ENCODE measurements around the gene SETD1B. TPM values are rescaled to one million over a fixed set of nuclear protein-coding genes. Genes with fewer than 3 reads are reported as not detected.

The SETD1B gene
- polyA plus RNA-seq, 1 donor from 2014 or later, result 2.6 TPM

DNA sequence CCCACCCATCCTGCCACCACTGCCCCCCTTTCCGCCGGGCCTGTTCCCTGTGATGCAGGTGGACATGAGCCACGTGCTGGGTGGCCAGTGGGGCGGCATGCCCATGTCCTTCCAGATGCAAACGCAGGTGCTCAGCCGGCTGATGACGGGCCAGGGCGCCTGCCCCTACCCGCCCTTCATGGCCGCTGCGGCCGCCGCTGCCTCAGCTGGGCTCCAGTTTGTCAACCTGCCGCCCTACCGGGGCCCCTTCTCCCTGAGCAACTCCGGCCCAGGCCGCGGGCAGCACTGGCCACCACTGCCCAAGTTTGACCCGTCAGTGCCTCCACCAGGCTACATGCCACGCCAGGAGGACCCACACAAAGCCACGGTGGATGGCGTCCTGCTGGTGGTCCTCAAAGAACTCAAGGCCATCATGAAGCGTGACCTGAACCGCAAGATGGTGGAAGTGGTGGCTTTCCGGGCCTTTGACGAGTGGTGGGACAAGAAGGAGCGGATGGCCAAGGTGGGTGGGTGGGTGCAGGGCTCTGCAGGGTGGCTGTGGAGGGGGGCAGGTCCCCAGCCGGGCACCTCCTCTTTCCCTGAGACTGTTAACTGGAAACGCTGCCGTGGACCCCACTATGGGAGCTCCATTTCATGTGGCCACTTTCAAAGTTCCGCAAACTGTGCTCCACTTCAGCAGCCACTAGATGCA lies 10.8 kb downstream of the SETD1B start:
- H3K27ac ChIP-seq (ENCODE audit: low read length), result no peak overlapping the region
- H3F3A ChIP-seq (ENCODE audit: insufficient read depth, low read length, poor library complexity, severe bottlenecking), result no peaks in the 10 kb centered on the region
- H4K20me1 ChIP-seq (ENCODE audit: insufficient read depth), result peaks cover 28% of the 10 kb centered on the region
- no peak overlapping the region for H3K4me3 ChIP-seq (ENCODE audit: low read length)
- no peaks in the 10 kb centered on the region for H3K36me3 ChIP-seq (ENCODE audit: insufficient read depth, low read length)
- TF ChIP-seq POLR2AphosphoS5 (IDR thresholded peaks at IDR 0.05) (no peak), MXI1 (conservative IDR thresholded peaks at IDR 0.05; ENCODE audit: poor library complexity, severe bottlenecking) (no peak), EP300 (conservative IDR thresholded peaks at IDR 0.05; ENCODE audit: poor library complexity, severe bottlenecking) (no peak), EZH2 (IDR thresholded peaks at IDR 0.05; ENCODE audit: borderline replicate concordance, insufficient read depth, low read length, poor library complexity, severe bottlenecking) (no peak), TAF1 (IDR thresholded peaks at IDR 0.05; ENCODE audit: low read depth) (no peak), RAD21 (conservative IDR thresholded peaks at IDR 0.05) (no peak), SMC3 (conservative IDR thresholded peaks at IDR 0.05; ENCODE audit: poor library complexity) (no peak)
- TF ChIP-seq, protein P1, sequence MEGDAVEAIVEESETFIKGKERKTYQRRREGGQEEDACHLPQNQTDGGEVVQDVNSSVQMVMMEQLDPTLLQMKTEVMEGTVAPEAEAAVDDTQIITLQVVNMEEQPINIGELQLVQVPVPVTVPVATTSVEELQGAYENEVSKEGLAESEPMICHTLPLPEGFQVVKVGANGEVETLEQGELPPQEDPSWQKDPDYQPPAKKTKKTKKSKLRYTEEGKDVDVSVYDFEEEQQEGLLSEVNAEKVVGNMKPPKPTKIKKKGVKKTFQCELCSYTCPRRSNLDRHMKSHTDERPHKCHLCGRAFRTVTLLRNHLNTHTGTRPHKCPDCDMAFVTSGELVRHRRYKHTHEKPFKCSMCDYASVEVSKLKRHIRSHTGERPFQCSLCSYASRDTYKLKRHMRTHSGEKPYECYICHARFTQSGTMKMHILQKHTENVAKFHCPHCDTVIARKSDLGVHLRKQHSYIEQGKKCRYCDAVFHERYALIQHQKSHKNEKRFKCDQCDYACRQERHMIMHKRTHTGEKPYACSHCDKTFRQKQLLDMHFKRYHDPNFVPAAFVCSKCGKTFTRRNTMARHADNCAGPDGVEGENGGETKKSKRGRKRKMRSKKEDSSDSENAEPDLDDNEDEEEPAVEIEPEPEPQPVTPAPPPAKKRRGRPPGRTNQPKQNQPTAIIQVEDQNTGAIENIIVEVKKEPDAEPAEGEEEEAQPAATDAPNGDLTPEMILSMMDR (IDR thresholded peaks at IDR 0.05; ENCODE audit: poor library complexity, severe bottlenecking), result no peak
- TF ChIP-seq, protein P2, sequence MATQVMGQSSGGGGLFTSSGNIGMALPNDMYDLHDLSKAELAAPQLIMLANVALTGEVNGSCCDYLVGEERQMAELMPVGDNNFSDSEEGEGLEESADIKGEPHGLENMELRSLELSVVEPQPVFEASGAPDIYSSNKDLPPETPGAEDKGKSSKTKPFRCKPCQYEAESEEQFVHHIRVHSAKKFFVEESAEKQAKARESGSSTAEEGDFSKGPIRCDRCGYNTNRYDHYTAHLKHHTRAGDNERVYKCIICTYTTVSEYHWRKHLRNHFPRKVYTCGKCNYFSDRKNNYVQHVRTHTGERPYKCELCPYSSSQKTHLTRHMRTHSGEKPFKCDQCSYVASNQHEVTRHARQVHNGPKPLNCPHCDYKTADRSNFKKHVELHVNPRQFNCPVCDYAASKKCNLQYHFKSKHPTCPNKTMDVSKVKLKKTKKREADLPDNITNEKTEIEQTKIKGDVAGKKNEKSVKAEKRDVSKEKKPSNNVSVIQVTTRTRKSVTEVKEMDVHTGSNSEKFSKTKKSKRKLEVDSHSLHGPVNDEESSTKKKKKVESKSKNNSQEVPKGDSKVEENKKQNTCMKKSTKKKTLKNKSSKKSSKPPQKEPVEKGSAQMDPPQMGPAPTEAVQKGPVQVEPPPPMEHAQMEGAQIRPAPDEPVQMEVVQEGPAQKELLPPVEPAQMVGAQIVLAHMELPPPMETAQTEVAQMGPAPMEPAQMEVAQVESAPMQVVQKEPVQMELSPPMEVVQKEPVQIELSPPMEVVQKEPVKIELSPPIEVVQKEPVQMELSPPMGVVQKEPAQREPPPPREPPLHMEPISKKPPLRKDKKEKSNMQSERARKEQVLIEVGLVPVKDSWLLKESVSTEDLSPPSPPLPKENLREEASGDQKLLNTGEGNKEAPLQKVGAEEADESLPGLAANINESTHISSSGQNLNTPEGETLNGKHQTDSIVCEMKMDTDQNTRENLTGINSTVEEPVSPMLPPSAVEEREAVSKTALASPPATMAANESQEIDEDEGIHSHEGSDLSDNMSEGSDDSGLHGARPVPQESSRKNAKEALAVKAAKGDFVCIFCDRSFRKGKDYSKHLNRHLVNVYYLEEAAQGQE (IDR thresholded peaks at IDR 0.05; ENCODE audit: borderline replicate concordance), result no peak
- H3K9ac ChIP-seq (ENCODE audit: low read length), result no peak overlapping the region
- H3K27me3 ChIP-seq (ENCODE audit: insufficient read depth, low read depth, low read length), result no peaks in the 10 kb centered on the region
- no peak overlapping the region for H2AFZ ChIP-seq (ENCODE audit: low read depth, low read length)
- H3K4me2 ChIP-seq (ENCODE audit: low read length), result no peak overlapping the region
- no peaks in the 10 kb centered on the region for H3K9me2 ChIP-seq (ENCODE audit: insufficient read depth, low read length)
- no peaks in the 10 kb centered on the region for H3K9me3 ChIP-seq (ENCODE audit: low read length)
- peaks cover 48% of the 10 kb centered on the region for H3K79me2 ChIP-seq (replicated peaks; ENCODE audit: insufficient read depth, low read length)

- no peak for TF ChIP-seq TAF1 (IDR thresholded peaks at IDR 0.05; ENCODE audit: low read depth)
- TF ChIP-seq MXI1 (conservative IDR thresholded peaks at IDR 0.05; ENCODE audit: poor library complexity, severe bottlenecking), result no peak
- no peak for TF ChIP-seq POLR2AphosphoS5 (IDR thresholded peaks at IDR 0.05)
- Histone ChIP-seq H2AFZ (ENCODE audit: low read depth, low read length) (no peak overlapping the region), H3K79me2 (replicated peaks; ENCODE audit: insufficient read depth, low read length) (peaks cover 43% of the 10 kb centered on the region), H4K20me1 (ENCODE audit: insufficient read depth) (peaks cover 28% of the 10 kb centered on the region), H3K9me3 (ENCODE audit: low read length) (no peaks in the 10 kb centered on the region), H3K4me2 (ENCODE audit: low read length) (no peak overlapping the region), H3K4me3 (ENCODE audit: low read length) (no peak overlapping the region), H3K27me3 (ENCODE audit: insufficient read depth, low read depth, low read length) (no peaks in the 10 kb centered on the region), H3K36me3 (ENCODE audit: insufficient read depth, low read length) (no peaks in the 10 kb centered on the region), H3K9ac (ENCODE audit: low read length) (no peak overlapping the region), H3K9me2 (ENCODE audit: insufficient read depth, low read length) (no peaks in the 10 kb centered on the region), H3F3A (ENCODE audit: insufficient read depth, low read length, poor library complexity, severe bottlenecking) (no peaks in the 10 kb centered on the region), H3K27ac (ENCODE audit: low read length) (no peak overlapping the region)
Measured at GRCh38 chr12:121815263-121815662, 11.5 kb downstream of the SETD1B start.

All from neural cell (in vitro differentiated cells).